Memory B cell (primary cell): ENCODE data around the gene FUT4.
"Not testable (repeated sequence)": the region's sequence is repeated elsewhere in the genome, so short reads cannot be mapped to it uniquely, and the experiment has no call there.

Experiments used
- ATAC-seq: fragments of 150-1000 bp; cut with Tn5 transposase; 2 replicates; pipeline ENCODE4 v1.10.0; 2021; ENCODE audit warnings: low read depth, mild to moderate bottlenecking, moderate library complexity
- DNase-seq, 2 donors: peaks; one replicate each; pipeline ENCODE4 v3.0.0; 2022; ENCODE audit warnings: low spot score in 2 of 2
- H3K27ac Mint-ChIP-seq: one replicate; pipeline ENCODE4 v1.8.0; 2022; ENCODE audit warnings: mild to moderate bottlenecking, moderate library complexity, mixed read lengths
- H3K27me3 Mint-ChIP-seq: one replicate; pipeline ENCODE4 v1.8.0; 2022; ENCODE audit warnings: mixed read lengths
- H3K36me3 Mint-ChIP-seq: one replicate; pipeline ENCODE4 v1.8.0; 2022; ENCODE audit warnings: mild to moderate bottlenecking, mixed read lengths
- H3K4me1 Mint-ChIP-seq: one replicate; pipeline ENCODE4 v1.8.0; 2022; ENCODE audit warnings: mixed read lengths
- H3K4me3 Mint-ChIP-seq: one replicate; pipeline ENCODE4 v1.8.0; 2022; ENCODE audit warnings: mild to moderate bottlenecking, moderate library complexity, mixed read lengths
- H3K9me3 Mint-ChIP-seq: one replicate; pipeline ENCODE4 v1.8.0; 2022; ENCODE audit warnings: mixed read lengths

Gene FUT4

GRCh38 chr11:94563848-94564467 lies 20.2 kb downstream of the FUT4 start:
- peaks cover 2% of the 10 kb centered on the region for H3K4me1 Mint-ChIP-seq
- no peaks in the 10 kb centered on the region for H3K36me3 Mint-ChIP-seq
- DNase-seq (no peak), ATAC-seq (no peak)
- no peak overlapping the region for H3K4me3 Mint-ChIP-seq
- H3K27me3 Mint-ChIP-seq: peaks cover 2% of the 10 kb centered on the region
- no peaks in the 10 kb centered on the region for H3K9me3 Mint-ChIP-seq
- H3K27ac Mint-ChIP-seq: no peak overlapping the region

DNA sequence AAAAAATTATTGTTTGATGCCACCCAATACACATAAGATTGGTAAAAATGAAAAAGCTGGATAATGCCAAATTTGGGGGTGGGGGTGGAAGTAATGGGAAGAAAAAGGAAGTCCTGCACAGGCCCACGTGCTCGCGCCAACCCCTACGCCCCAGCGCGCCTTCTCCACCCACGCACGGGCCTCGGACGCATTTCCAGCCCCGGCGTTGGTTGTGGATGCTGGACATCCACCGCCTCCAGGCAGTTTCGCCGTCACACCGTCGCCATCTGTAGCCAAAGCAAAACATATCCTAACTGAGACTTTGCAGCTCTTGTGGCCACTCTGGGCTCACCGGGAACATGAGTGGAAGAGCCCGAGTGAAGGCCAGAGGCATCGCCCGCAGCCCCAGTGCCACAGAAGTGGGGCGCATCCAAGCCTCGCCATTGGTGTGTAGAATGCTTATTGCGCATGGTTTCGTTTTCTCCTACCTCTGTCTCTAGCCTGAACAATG lies 23.5 kb downstream of the FUT4 start, which contains the start of gene PIWIL4:
PIWIL4 (plus strand) TSS at position 188 of the 490 bp plus-strand sequence; CDS start at position 339, 151 bp downstream.
- ATAC-seq: no peak
- no peak for DNase-seq
- H3K4me1 Mint-ChIP-seq: peaks cover 2% of the 10 kb centered on the region
- H3K9me3 Mint-ChIP-seq: no peaks in the 10 kb centered on the region
- no peak within 1 kb of the TSS for H3K4me3 Mint-ChIP-seq
- H3K27me3 Mint-ChIP-seq: peaks cover 2% of the 10 kb centered on the region
- H3K27ac Mint-ChIP-seq: no peak within 1 kb of the TSS
- no peaks in the 10 kb centered on the region for H3K36me3 Mint-ChIP-seq

DNA sequence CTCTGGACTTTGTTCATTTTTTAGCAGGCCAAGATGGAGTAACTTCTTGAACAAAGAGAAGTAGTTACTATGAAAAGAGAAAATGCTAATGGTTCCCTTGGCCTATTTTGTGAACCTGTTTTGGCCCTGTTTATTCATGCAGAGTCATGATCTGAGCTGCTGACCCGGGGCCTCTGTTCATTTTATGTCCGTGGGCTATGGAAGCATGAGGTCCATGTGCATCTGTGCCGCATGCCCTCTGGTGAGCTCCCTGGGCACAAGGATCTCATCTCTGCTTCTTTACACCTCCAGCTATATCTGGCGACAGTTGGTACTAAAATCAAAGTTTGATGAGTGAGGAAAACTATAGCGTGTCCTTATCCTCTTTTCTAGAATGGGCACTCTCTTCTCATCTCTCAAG lies 24.5 kb downstream of the FUT4 start:
- H3K27me3 Mint-ChIP-seq: peaks cover 3% of the 10 kb centered on the region
- no peak overlapping the region for H3K4me3 Mint-ChIP-seq
- no peaks in the 10 kb centered on the region for H3K36me3 Mint-ChIP-seq
- no peak for DNase-seq
- ATAC-seq: no peak
- no peak overlapping the region for H3K27ac Mint-ChIP-seq
- H3K9me3 Mint-ChIP-seq: no peaks in the 10 kb centered on the region
- peaks cover 2% of the 10 kb centered on the region for H3K4me1 Mint-ChIP-seq

GRCh38 chr11:94568717-94569116 lies 25.0 kb downstream of the FUT4 start:
- peaks cover 2% of the 10 kb centered on the region for H3K4me1 Mint-ChIP-seq
- ATAC-seq (no peak), DNase-seq (no peak)
- no peaks in the 10 kb centered on the region for H3K9me3 Mint-ChIP-seq
- peaks cover 3% of the 10 kb centered on the region for H3K27me3 Mint-ChIP-seq
- H3K27ac Mint-ChIP-seq: no peak overlapping the region
- no peaks in the 10 kb centered on the region for H3K36me3 Mint-ChIP-seq
- H3K4me3 Mint-ChIP-seq: no peak overlapping the region

- H3K9me3 Mint-ChIP-seq, H3K4me1 Mint-ChIP-seq, DNase-seq, ATAC-seq, H3K4me3 Mint-ChIP-seq, H3K36me3 Mint-ChIP-seq, H3K27ac Mint-ChIP-seq, H3K27me3 Mint-ChIP-seq: not testable (repeated sequence)
Measured at GRCh38 chr11:94572975-94573374, 29.3 kb downstream of the FUT4 start.

- Mint-ChIP-seq H3K27me3 (peaks cover 7% of the 10 kb centered on the region), H3K4me1 (no peaks in the 10 kb centered on the region), H3K27ac (no peak overlapping the region), H3K4me3 (no peak overlapping the region), H3K9me3 (no peaks in the 10 kb centered on the region), H3K36me3 (no peaks in the 10 kb centered on the region)
- ATAC-seq (no peak), DNase-seq (no peak)
Measured at GRCh38 chr11:94574193-94574961, 30.7 kb downstream of the FUT4 start.

DNA sequence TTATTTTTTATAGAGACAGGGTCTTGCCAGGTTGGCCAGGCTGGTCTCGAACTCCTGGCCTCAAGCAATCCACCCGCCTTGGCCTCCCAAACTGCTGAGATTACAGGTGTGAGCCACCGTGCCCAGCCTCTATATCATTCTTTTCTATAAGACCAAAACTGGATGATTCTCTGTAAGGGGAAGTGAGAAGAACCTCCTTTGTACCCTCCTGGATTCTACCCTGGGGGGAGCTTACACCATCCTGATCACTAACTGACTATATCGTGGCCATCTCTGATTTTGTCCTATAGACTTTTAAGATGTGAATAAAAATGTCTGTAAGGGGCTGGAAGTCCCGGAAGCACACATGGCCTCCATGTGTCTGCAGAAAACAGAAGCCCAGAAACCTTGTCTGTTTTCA lies 32.6 kb downstream of the FUT4 start:
- Mint-ChIP-seq H3K27ac (no peak overlapping the region), H3K4me1 (no peaks in the 10 kb centered on the region)
- ATAC-seq: no peak

GRCh38 chr11:94577841-94578240 lies 34.1 kb downstream of the FUT4 start:
- Mint-ChIP-seq H3K9me3 (no peaks in the 10 kb centered on the region), H3K36me3 (no peaks in the 10 kb centered on the region), H3K27ac (no peak overlapping the region), H3K4me3 (no peak overlapping the region), H3K27me3 (peaks cover 7% of the 10 kb centered on the region), H3K4me1 (peaks cover 3% of the 10 kb centered on the region)
- no peak for ATAC-seq
- no peak for DNase-seq

More for the DNA sequence above, 32.6 kb downstream of the FUT4 start:
- no peaks in the 10 kb centered on the region for H3K36me3 Mint-ChIP-seq
- DNase-seq: no peak
- H3K27me3 Mint-ChIP-seq: peaks cover 8% of the 10 kb centered on the region
- H3K4me3 Mint-ChIP-seq: no peak overlapping the region
- no peaks in the 10 kb centered on the region for H3K9me3 Mint-ChIP-seq

DNA sequence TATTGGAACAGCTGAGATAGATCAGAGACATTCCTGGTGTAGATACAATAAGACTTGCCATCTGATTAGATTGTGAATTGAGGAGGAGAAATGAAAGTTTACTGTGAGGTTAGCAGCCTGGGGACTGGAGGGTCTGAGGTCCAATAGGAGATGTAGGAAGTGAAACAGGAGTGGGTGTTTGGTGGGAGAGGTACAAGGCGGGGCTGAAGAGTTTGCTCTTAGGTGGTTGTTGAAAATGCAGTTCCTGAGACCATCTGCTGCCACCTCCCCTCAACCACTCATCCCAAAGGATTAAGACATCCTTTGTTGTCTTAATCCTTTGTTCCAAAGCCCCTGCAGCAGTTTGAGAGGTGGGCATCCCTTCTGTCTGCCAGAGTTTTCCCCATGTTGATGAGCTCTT lies 38.2 kb downstream of the FUT4 start:
- H3K9me3 Mint-ChIP-seq: no peaks in the 10 kb centered on the region
- no peaks in the 10 kb centered on the region for H3K36me3 Mint-ChIP-seq
- DNase-seq: no peak
- peaks cover 3% of the 10 kb centered on the region for H3K27me3 Mint-ChIP-seq
- ATAC-seq: no peak
- no peak overlapping the region for H3K27ac Mint-ChIP-seq
- H3K4me3 Mint-ChIP-seq: no peak overlapping the region
- H3K4me1 Mint-ChIP-seq: peaks cover 3% of the 10 kb centered on the region

DNA sequence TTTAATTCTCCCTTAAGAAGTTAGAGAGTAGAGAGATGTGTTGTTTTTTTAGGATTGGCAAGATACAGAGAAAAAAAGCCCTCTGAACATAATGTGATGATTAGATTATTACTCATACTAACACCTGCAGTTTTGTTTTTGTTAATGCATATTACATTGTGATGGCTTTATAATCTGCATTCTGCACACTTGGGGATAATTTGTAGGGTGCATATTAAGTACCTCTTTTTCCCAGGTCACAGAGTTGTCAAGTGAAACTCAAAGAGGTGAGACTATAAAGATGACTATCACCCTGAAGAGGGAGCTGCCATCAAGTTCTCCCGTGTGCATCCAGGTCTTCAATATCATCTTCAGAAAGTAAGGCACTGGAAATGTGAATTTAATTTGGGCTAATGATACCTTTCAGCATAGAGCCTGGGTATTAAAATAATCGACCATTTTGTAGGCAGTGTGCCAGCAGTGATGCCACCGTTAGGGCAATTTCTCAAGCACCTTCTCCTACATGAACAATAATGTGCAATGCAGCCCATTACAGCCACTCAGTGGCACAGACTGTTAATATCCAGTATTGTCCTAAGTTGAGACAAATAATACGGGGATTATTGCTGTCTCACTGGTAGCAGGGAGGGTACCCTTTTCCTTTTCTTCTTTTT lies 39.6 kb downstream of the FUT4 start:
- Mint-ChIP-seq H3K27me3 (peaks cover 3% of the 10 kb centered on the region), H3K36me3 (no peaks in the 10 kb centered on the region), H3K9me3 (no peaks in the 10 kb centered on the region), H3K4me3 (no peak overlapping the region), H3K27ac (no peak overlapping the region), H3K4me1 (peaks cover 3% of the 10 kb centered on the region)
- ATAC-seq (no peak), DNase-seq (no peak)

- no peak for DNase-seq
- Mint-ChIP-seq H3K27me3 (peaks cover 3% of the 10 kb centered on the region), H3K36me3 (no peaks in the 10 kb centered on the region), H3K4me3 (no peak overlapping the region), H3K27ac (no peak overlapping the region), H3K9me3 (no peaks in the 10 kb centered on the region), H3K4me1 (peaks cover 3% of the 10 kb centered on the region)
- ATAC-seq: no peak
Measured at GRCh38 chr11:94583866-94584500, 40.3 kb downstream of the FUT4 start.

DNA sequence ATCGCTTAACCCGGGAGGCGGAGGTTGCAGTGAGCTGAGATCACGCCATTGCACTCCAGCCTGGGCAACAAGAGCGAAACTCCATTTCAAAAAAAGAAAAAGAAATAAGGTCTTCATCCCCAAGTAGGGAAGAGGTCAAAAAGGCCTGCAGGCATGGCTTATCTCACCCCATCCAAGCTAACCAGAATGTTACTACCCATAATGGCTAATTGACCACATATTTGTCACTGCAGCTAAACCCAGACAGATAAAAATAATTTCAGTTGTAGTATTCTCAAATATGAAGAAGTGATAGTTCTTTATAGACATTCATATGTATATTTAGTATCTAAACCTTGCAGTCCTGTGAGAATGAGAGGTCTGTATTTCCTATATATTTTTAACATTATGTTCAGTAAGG lies 41.3 kb downstream of the FUT4 start:
- Mint-ChIP-seq H3K9me3 (no peaks in the 10 kb centered on the region), H3K4me1 (peaks cover 3% of the 10 kb centered on the region), H3K4me3 (no peak overlapping the region), H3K27me3 (peaks cover 3% of the 10 kb centered on the region), H3K27ac (no peak overlapping the region), H3K36me3 (no peaks in the 10 kb centered on the region)
- DNase-seq: no peak
- no peak for ATAC-seq

- no peaks in the 10 kb centered on the region for H3K36me3 Mint-ChIP-seq
- peaks cover 3% of the 10 kb centered on the region for H3K4me1 Mint-ChIP-seq
- H3K27ac Mint-ChIP-seq: no peak overlapping the region
- ATAC-seq (no peak), DNase-seq (no peak)
- H3K27me3 Mint-ChIP-seq: peaks cover 3% of the 10 kb centered on the region
- H3K9me3 Mint-ChIP-seq: no peaks in the 10 kb centered on the region
- no peak overlapping the region for H3K4me3 Mint-ChIP-seq
Measured at GRCh38 chr11:94585399-94585798, 41.7 kb downstream of the FUT4 start.

- DNase-seq: no peak
- H3K4me3 Mint-ChIP-seq: no peak overlapping the region
- ATAC-seq: no peak
- peaks cover 3% of the 10 kb centered on the region for H3K4me1 Mint-ChIP-seq
- H3K9me3 Mint-ChIP-seq: no peaks in the 10 kb centered on the region
- H3K27ac Mint-ChIP-seq: no peak overlapping the region
- H3K36me3 Mint-ChIP-seq: no peaks in the 10 kb centered on the region
- H3K27me3 Mint-ChIP-seq: peaks cover 2% of the 10 kb centered on the region
Measured at GRCh38 chr11:94586546-94586945, 42.8 kb downstream of the FUT4 start.
